ENCODE measurements around the gene PFKFB3.

DNA sequence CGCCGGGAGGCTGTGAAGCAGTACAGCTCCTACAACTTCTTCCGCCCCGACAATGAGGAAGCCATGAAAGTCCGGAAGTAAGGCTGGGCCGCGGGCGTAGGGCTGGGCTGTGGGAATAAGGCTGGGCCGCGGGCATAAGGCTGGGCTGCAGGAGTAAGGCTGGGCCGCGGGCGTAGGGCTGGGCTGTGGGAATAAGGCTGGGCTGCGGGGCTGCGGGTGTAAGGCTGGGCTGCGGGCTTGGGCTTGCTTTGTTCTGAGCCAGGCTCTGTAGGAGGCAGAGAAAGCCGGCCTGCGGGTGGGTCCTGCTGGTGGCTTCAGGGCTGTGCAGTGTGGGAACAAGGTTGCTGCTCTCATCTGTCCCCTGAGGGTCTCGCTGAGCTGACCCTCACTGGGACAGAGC, 12.5 kb downstream of the PFKFB3 start:
- TF ChIP-seq, protein P1, sequence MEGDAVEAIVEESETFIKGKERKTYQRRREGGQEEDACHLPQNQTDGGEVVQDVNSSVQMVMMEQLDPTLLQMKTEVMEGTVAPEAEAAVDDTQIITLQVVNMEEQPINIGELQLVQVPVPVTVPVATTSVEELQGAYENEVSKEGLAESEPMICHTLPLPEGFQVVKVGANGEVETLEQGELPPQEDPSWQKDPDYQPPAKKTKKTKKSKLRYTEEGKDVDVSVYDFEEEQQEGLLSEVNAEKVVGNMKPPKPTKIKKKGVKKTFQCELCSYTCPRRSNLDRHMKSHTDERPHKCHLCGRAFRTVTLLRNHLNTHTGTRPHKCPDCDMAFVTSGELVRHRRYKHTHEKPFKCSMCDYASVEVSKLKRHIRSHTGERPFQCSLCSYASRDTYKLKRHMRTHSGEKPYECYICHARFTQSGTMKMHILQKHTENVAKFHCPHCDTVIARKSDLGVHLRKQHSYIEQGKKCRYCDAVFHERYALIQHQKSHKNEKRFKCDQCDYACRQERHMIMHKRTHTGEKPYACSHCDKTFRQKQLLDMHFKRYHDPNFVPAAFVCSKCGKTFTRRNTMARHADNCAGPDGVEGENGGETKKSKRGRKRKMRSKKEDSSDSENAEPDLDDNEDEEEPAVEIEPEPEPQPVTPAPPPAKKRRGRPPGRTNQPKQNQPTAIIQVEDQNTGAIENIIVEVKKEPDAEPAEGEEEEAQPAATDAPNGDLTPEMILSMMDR (IDR thresholded peaks at IDR 0.05), result no peak
- TF ChIP-seq POLR2AphosphoS5 (IDR thresholded peaks at IDR 0.05) (no peak), EP300 (IDR thresholded peaks at IDR 0.05) (no peak), POLR2A (IDR thresholded peaks at IDR 0.05) (no peak)

All from sigmoid colon (tissue), 4 donors.